Activated CD8-positive, alpha-beta T cell treated with anti-CD3 and anti-CD28 coated beads for 36 hours (primary cell): ENCODE data around the gene LEFTY1. TPM values are rescaled to one million over a fixed set of nuclear protein-coding genes. Genes with fewer than 3 reads are reported as not detected.

Experiments
- ATAC-seq: fragments of 200-7000 bp; cut with Tn5 transposase; one replicate; pipeline ENCODE4 v1.10.0; 2021; ENCODE audit warnings: mild to moderate bottlenecking, moderate library complexity
- CTCF ChIA-PET: fragments of 350-600 bp; sonication (Branson Sonifier 250); formaldehyde crosslinking; loops from one replicate; lab custom pipeline; 2021; ENCODE audit warnings: antibody characterized with exemption; lab: Charles Lee
- POLR2A ChIA-PET: fragments of 350-600 bp; sonication (Branson Sonifier 250); formaldehyde crosslinking; loops from one replicate; lab custom pipeline; 2021; ENCODE audit warnings: antibody characterized with exemption; lab: Charles Lee
- DNase-seq: peaks from one replicate; pipeline ENCODE4 v3.0.0-alpha.2; 2020
- H3K27ac Mint-ChIP-seq: one replicate; pipeline ENCODE4 v1.8.0; 2021; ENCODE audit warnings: mild to moderate bottlenecking, mixed read lengths
- H3K27me3 Mint-ChIP-seq: one replicate; pipeline ENCODE4 v1.8.0; 2021; ENCODE audit warnings: mixed read lengths
- H3K36me3 Mint-ChIP-seq: one replicate; pipeline ENCODE4 v1.8.0; 2021; ENCODE audit warnings: low read depth, mixed read lengths
- H3K4me1 Mint-ChIP-seq: one replicate; pipeline ENCODE4 v1.8.0; 2021; ENCODE audit warnings: low read depth, mixed read lengths
- H3K4me3 Mint-ChIP-seq: one replicate; pipeline ENCODE4 v1.8.0; 2021; ENCODE audit warnings: mild to moderate bottlenecking, moderate library complexity, mixed read lengths
- H3K9me3 Mint-ChIP-seq: one replicate; pipeline ENCODE4 v1.8.0; 2021; ENCODE audit warnings: mixed read lengths
- intact Hi-C: fragments of 100-400 bp; cut with micrococcal nuclease; formaldehyde crosslinking; loops from one replicate; pipeline ENCODE4 v1.10.0; 2022
- total RNA-seq, 2 experiments: library from RNA; stranded (reverse); gene quantifications; one replicate each; pipeline ENCODE4 v1.2.3, GENCODE V29; 2021
- TF ChIP-seq, protein P1 (sequence below): fragments of 200-600 bp; IDR thresholded peaks from one replicate; pipeline ENCODE4 v1.8.0; 2022; ENCODE audit warnings: antibody characterized with exemption, mild to moderate bottlenecking

LEFTY1 gene
- total RNA-seq, 2 experiments from 2014 or later = 0.16 to 0.83 TPM

DNA sequence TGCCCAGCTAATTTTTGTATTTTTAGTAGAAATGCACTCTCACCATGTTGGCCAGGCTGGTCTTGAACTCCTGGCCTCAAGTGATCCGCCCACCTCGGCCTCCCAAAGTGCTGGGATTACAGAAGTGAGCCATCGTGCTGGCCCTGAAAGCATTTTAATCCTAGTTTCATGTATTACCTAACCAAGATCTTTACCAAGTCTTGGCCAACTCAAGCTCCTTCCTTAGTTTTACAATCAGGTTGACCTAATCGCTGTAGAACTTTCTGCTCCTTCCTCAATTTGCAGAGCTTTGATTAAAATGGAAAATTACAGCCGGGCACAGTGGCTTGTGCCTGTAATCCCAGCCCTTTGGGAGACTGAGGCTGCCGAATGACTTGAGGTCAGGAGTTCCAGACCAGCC, 3.6 kb downstream of the LEFTY1 start:
- peaks cover 20% of the 10 kb centered on the region for H3K4me1 Mint-ChIP-seq
- POLR2A ChIA-PET = interaction anchor here (1.5 kb wide), 1 partner anchor 108 kb away, joined by 4 read pairs; the partner anchor contains the start of gene SRP9
- no peak overlapping the region for H3K27ac Mint-ChIP-seq

DNA sequence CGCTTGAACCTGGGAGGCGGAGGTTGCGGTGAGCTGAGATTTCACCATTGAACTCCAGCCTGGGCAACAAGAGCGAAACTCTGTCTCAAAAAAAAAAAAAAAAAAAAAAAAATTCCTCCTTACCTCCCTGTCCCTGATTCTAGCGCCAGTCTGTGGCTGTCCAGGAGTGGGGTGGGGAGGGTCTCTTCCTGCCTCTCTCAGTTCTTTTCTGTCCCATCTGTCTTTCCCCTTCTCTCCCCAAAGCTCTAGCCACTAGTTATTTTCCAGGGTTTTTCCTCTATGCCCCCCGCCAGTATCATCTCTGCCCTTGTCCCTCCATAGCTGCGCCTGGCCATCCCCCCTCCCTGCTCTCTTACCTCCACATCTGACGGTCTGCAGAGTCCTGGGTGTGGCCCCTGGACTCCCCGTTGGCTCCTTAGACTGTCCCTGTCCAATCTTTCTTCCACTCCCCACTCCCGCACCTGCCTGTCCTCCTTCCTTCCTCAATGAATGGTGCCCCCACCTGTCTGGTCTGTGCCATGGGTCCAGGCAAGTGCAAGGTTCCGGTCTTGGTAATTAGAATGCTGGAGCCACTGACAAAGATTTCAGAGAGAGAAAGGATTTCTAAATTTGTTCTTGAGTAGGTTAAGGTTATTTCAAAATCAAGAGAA, 5.2 kb downstream of the LEFTY1 start:
- no peaks in the 10 kb centered on the region for H3K27me3 Mint-ChIP-seq

More for the DNA sequence above, 3.6 kb downstream of the LEFTY1 start:
- no peak overlapping the region for H3K4me3 Mint-ChIP-seq
- ATAC-seq (no peak), DNase-seq (no peak)
- H3K9me3 Mint-ChIP-seq = no peaks in the 10 kb centered on the region
- TF ChIP-seq, protein P1, sequence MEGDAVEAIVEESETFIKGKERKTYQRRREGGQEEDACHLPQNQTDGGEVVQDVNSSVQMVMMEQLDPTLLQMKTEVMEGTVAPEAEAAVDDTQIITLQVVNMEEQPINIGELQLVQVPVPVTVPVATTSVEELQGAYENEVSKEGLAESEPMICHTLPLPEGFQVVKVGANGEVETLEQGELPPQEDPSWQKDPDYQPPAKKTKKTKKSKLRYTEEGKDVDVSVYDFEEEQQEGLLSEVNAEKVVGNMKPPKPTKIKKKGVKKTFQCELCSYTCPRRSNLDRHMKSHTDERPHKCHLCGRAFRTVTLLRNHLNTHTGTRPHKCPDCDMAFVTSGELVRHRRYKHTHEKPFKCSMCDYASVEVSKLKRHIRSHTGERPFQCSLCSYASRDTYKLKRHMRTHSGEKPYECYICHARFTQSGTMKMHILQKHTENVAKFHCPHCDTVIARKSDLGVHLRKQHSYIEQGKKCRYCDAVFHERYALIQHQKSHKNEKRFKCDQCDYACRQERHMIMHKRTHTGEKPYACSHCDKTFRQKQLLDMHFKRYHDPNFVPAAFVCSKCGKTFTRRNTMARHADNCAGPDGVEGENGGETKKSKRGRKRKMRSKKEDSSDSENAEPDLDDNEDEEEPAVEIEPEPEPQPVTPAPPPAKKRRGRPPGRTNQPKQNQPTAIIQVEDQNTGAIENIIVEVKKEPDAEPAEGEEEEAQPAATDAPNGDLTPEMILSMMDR = no peak
- H3K36me3 Mint-ChIP-seq = no peaks in the 10 kb centered on the region
- CTCF ChIA-PET = interaction anchor here (0.8 to 1.2 kb wide), 2 partner anchors 48 to 76 kb away, joined by 3 read pairs; no protein-coding TSS in a partner anchor
- H3K27me3 Mint-ChIP-seq = no peaks in the 10 kb centered on the region
- intact Hi-C loops = no loop called here

DNA sequence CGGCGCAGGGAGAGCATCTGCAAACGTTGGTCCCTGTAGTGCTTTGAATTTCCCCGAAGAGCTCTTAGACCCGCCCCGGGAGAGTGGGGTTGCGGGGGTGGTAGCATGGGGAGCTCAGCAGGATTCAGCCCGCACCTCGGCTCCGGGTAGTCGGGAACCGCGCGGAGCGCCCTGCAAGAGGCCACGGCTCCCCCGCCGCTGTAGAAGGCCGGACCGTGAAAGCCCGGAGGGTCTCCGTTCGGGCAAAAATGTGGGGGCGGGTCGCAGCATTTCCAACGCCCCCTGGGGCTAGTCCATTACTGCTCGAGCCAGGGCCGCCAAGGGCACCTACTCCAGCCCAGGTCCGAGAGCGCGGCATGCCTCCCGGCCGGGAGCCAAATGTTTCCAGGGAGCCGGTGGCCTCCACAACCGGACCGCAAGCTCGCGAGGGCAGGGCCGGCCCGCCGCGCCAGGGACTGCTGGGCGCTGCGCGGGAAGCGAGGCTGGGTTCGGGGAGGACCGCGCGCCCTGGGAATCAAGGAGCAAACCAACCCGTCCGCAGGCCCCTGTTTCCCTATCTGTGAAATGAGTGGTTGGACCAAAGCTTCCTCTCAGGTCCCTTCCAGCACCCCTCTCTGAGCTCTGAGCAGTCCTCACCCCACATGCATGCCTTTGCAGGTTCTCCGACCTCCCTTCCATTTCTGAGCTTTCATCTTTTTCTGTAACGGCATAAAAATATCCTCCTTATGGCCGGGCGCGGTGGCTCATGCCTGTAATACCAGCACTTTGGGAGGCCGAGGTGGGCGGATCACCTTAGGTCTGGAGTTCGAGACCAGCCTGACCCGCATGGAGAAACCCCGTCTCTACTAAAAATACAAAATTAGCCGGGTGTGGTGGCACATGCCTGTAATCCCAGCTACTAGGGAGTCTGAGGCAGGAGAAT, 6.0 kb downstream of the LEFTY1 start:
- intact Hi-C loops = no loop called here
- peak; percentile 54 for DNase-seq
- H3K27me3 Mint-ChIP-seq = no peaks in the 10 kb centered on the region
- H3K9me3 Mint-ChIP-seq = no peaks in the 10 kb centered on the region
- H3K36me3 Mint-ChIP-seq = peaks cover 2% of the 10 kb centered on the region
- TF ChIP-seq, protein P1 = no peak
- ChIA-PET POLR2A (interaction anchor here (0.6 to 5.3 kb wide), 19 partner anchors 9 to 438 kb away, joined by 3 to 35 read pairs (median 4); partner anchors contain the start of genes EPHX1, PYCR2 and SRP9), CTCF (interaction anchor here (0.7 to 5.6 kb wide), 13 partner anchors 10 to 415 kb away, joined by 3 to 32 read pairs (median 5); partner anchors contain the start of gene SRP9)
- H3K4me1 Mint-ChIP-seq = peaks cover 42% of the 10 kb centered on the region
- ATAC-seq = peak; percentile 37
- peak overlapping the region; percentile 84 for H3K27ac Mint-ChIP-seq
- H3K4me3 Mint-ChIP-seq = peak overlapping the region; percentile 76

More for the DNA sequence above, 5.2 kb downstream of the LEFTY1 start:
- TF ChIP-seq, protein P1 = no peak
- intact Hi-C loops = no loop called here
- no peak for DNase-seq
- Mint-ChIP-seq H3K4me1 (peaks cover 36% of the 10 kb centered on the region), H3K27ac (peak overlapping the region; percentile 75), H3K36me3 (peaks cover 2% of the 10 kb centered on the region), H3K4me3 (peak overlapping the region; percentile 76), H3K9me3 (no peaks in the 10 kb centered on the region)
- CTCF ChIA-PET = interaction anchor here (0.7 to 4.7 kb wide), 7 partner anchors 10 to 181 kb away, joined by 3 to 32 read pairs (median 5); no protein-coding TSS in a partner anchor
- ATAC-seq = no peak
- POLR2A ChIA-PET = interaction anchor here (0.9 to 5.3 kb wide), 6 partner anchors 14 to 106 kb away, joined by 3 to 35 read pairs (median 19); partner anchors contain the start of genes PYCR2 and SRP9

DNA sequence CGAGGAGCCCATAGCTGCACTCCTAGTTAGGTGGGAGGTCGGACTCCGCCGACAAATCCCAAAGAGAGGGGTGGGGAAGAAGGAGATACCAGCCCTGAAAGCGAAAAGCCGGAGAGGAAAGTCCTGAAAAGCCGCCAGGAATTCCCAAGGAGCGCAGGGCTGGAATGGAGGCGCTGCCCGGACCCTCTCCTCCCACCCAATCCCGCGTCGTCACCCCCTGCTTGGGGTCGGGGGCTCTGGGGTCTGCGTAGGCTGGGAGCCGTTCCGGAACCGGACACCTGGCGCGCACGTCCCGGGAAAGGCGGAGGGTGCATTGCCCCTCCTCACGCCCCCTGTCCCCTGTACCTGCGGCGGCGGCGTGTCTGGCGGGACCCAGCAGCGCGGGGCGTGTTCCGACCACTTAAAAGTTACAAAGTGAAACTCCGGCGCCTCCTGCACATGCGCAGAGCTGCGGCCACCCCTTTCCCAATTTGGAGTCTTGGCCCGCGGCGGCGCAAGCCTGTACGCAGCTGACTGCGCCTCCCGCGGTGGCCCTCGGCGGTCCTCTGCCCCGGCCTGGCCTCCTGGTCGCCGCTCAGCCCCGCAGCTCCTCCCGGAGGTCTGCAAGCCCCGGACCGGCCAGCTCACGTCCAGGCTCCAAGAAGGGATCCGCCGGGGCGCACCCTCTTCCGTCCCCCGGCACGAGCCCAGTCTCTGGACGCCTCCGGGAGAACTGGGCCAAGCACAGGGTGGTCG, 6.8 kb downstream of the LEFTY1 start, which contains the start of gene TMEM63A:
TSS of gene TMEM63A (minus strand) at position 422 of the 735 bp plus-strand sequence. CDS start 4,800 bp downstream, outside the sequence.
- Mint-ChIP-seq H3K9me3 (no peaks in the 10 kb centered on the region), H3K36me3 (peaks cover 9% of the 10 kb centered on the region), H3K4me1 (peaks cover 51% of the 10 kb centered on the region), H3K27ac (peak within 1 kb of the TSS; percentile 88), H3K27me3 (no peaks in the 10 kb centered on the region), H3K4me3 (peak within 1 kb of the TSS; percentile 76)
- ChIA-PET POLR2A (interaction anchor here (0.9 to 5.3 kb wide), 18 partner anchors 8 to 437 kb away, joined by 3 to 35 read pairs (median 4); partner anchors contain the start of genes EPHX1, PYCR2 and SRP9), CTCF (interaction anchor here (0.8 to 5.6 kb wide), 13 partner anchors 9 to 414 kb away, joined by 3 to 32 read pairs (median 5); partner anchors contain the start of gene SRP9)
- DNase-seq (peak; percentile 94), ATAC-seq (peak; percentile 71)
- TF ChIP-seq, protein P1 = no peak
- intact Hi-C loops = no loop called here
